ENCODE results near the gene CCDC167. TPM values are rescaled to one million over a fixed set of nuclear protein-coding genes. Genes with fewer than 3 reads are reported as not detected.

Gene CCDC167
- total RNA-seq, 8 experiments from 2014 or later, result 28.1 to 119 (median 89.7) TPM

DNA sequence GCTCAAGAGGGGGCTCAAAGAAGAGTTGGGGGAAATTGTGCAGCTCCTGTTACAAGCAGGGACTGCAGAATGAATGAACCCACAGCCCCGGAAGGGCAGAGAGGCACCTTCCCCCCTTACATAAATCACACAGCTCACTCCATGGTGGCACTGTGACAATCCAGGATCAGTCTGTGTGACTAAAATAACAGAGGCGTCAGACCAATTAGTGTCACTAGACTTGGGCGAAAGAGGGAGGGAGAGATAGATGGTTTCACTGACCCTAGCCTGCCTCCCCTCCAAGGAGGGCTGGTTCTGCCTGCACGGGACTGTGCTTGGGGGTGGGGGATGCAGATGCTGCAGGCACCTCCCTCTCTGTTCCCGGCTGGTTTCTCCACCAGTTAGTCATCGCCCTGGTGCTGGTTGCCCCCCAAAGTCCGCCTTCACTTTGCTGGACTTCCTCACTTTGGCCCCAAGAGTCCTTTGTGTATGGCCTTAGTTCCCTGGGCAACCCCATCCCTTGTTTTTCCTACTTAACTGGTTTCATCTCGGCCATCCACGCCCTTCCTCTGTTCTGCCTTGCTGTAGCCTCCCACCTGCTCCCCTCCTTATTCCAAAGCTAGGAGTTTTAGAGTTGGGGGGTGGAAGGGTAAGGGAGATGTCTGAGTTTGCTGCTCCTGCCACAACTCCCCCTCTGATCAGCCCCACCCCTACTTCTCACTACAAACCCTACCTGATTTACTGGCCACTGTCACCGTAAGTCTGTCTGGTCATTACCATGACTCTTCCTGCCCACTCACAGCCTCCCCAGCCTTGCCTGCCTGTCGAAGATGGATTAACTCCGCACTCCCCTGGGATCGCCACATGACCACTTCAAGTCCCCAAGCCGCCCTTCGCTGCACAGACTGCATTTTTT is 17.7 kb downstream of the CCDC167 start:
- Histone ChIP-seq H3K4me3 (no peak overlapping the region), H3K4me1 (replicated peaks in 1 of 2) (peaks cover 71 to 80% of the 10 kb centered on the region in 2 donors), H3K27ac (peak overlapping the region; percentile 73 to 80)
- in situ Hi-C loops (cut with MboI; ENCODE audit: low pct_unique_long_range_greater_than_20kb in 2 of 9, low sequenced_read_pairs in 9 of 9, unreplicated experiment in 9 of 9), result loop anchor here in 4 of 9 experiments (25.0 kb wide), 1 partner anchor 205 kb away; the partner anchor contains the start of gene MDGA1 (in 4 of the 4)
- 0 to 63% (median 0%) methylated on average over 1 to 10 of the region's 15 CpGs; no CpG with 5 or more reads in 3 of the 10 experiments for WGBS, 10 experiments
- ATAC-seq (replicated peaks in 6 of 8), result peak in 5 of 8 experiments; percentile 73 to 79 (median 78)

DNA sequence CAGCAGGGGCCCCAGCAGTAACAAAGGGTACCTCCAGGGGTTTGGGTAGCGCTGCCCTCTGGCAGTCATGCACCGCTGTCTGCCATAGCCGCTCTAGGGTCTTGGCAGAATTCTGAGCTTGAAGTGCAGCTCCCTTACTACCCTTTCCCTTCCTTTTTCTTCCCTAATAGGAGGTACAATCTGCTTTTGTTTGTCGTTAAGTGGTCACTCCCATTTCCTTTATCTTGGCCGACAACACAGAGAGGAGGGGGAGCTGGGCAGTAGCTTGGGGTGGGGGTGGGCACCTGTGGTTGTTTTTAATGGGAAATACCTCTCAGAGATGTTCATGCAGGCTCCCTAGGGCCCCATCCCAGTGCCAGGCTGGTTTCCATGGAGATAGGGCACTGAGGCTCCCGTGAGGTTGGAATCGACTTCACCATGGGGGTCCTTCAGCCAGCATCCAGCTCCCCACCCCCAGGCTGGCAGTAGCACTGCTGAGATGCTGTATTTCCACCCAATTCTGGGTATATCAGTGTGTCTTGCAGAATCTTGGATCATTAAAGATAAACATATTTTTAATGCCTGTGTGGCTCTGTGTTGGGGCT is 18.6 kb downstream of the CCDC167 start:
- in situ Hi-C loops (cut with MboI; ENCODE audit: low pct_unique_long_range_greater_than_20kb in 2 of 9, low sequenced_read_pairs in 9 of 9, unreplicated experiment in 9 of 9), result loop anchor here in 4 of 9 experiments (25.0 kb wide), 1 partner anchor 206 kb away; the partner anchor contains the start of gene MDGA1 (in 4 of the 4)

DNA sequence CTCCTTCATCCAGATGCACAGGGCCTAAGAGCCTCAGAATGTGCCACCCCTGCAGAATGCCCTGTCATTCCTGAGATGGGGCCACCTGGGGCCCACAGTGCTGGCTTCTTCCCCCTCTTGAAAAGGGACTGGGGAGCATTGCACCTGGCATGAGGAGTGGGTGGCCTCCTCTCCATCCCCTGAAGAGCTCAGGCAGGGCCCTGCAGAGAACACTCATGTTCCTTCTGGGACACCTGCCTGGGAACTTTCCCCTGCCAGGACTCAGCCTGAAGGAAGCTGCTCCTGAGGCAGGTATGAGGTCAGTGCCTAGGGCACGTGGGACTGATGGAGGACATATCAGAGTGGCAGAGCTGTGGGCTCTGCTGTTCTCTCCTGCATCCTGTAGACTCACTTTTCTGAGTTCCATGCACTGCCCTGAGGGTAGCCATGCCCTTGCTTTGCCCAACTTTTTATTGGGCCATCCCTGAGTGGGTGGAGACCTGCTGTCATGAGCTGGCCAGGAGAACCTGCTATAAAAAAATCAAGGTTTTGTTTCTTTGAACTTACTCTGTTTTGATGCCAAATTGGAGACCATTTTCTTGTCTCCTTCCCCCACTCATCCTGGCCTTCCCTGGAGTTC is 19.5 kb downstream of the CCDC167 start:
- no peak for ATAC-seq (replicated peaks in 6 of 8)

More for the DNA sequence above, 18.6 kb downstream of the CCDC167 start:
- ATAC-seq (replicated peaks in 6 of 8), result no peak
- Histone ChIP-seq H3K4me1 (replicated peaks in 1 of 2) (peaks cover 72 to 85% of the 10 kb centered on the region in 2 donors), H3K27ac (peak overlapping the region; percentile 63 to 80), H3K4me3 (no peak overlapping the region)
- 0 to 100% (median 43%) methylated on average over 1 to 4 of the region's 7 CpGs; no CpG with 5 or more reads in 3 of the 10 experiments for WGBS, 10 experiments

DNA sequence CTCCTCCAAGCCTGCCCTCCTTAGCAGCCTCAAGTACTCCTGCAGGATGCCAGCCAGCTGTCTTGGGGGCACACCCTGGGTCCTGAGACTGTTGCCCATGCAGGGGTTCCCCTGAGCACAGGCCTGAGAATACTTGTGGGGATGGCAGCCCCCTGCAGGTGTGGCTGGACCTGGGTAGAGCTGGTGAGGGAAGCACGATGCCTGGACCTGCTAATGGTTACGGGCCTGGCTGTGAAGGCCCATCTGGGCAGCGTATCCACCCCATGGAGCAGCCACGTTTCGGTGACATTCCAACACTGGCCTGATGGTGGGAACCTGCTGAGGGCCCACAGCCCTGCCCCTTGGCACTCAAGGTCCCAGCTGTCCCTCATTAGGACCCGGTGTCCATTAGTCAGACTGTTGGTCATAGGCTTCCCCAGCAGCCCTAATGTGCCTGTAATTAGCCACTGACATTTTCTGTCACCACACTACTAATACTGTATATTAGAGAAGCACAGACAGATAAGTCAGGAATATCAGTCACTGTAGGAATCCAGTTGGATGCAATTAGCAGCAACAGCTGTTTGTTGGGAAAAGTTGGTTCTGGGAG is 20.3 kb downstream of the CCDC167 start:
- no peak overlapping the region for H3K27ac ChIP-seq

More for the DNA sequence above, 19.5 kb downstream of the CCDC167 start:
- no peak overlapping the region for H3K4me3 ChIP-seq
- peaks cover 70 to 82% of the 10 kb centered on the region in 2 donors for H3K4me1 ChIP-seq (replicated peaks in 1 of 2)
- in situ Hi-C loops (cut with MboI; ENCODE audit: low pct_unique_long_range_greater_than_20kb in 2 of 9, low sequenced_read_pairs in 9 of 9, unreplicated experiment in 9 of 9), result loop anchor here in 4 of 9 experiments (25.0 kb wide), 1 partner anchor 207 kb away; the partner anchor contains the start of gene MDGA1 (in 4 of the 4)
- 86% methylated on average over 1 of the region's 1 CpG; no CpG with 5 or more reads in 8 of the 10 experiments for WGBS, 10 experiments
- H3K27ac ChIP-seq, result peak overlapping the region; percentile 63 to 80

DNA sequence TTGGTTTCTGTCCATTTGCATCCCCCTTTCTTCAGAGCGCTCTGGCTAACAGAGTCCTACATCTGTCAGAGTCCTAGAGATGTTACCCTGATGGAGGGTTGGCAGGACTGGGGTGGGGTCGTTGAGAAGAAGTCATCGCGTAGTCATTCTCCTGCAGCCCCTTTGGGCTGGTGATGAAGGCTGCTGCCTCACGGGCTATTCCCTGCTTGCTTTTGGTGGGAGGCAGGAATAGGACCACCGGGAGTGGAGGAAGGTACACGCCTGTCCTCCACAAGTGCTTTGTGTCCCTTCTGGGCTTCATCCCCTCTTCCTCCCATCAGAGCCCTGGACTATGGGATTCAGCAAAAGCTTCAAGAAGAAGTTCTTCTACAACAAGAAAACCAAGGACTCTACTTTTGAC is 20.9 kb downstream of the CCDC167 start:
- WGBS, 10 experiments, result 76 to 100% (median 97%) methylated on average over 2 to 7 of the region's 7 CpGs; no CpG with 5 or more reads in 6 of the 10 experiments
- Histone ChIP-seq H3K4me1 (replicated peaks in 1 of 2) (peaks cover 56 to 68% of the 10 kb centered on the region in 2 donors), H3K27ac (no peak overlapping the region), H3K4me3 (no peak overlapping the region)
- in situ Hi-C loops (cut with MboI; ENCODE audit: low pct_unique_long_range_greater_than_20kb in 2 of 9, low sequenced_read_pairs in 9 of 9, unreplicated experiment in 9 of 9), result loop anchor here in 4 of 9 experiments (25.0 kb wide), 1 partner anchor 208 kb away; the partner anchor contains the start of gene MDGA1 (in 4 of the 4)
- no peak for ATAC-seq (replicated peaks in 6 of 8)

More for the DNA sequence above, 20.3 kb downstream of the CCDC167 start:
- no peak overlapping the region for H3K4me3 ChIP-seq
- ATAC-seq (replicated peaks in 6 of 8), result no peak
- H3K4me1 ChIP-seq (replicated peaks in 1 of 2), result peaks cover 61 to 74% of the 10 kb centered on the region in 2 donors
- in situ Hi-C loops (cut with MboI; ENCODE audit: low pct_unique_long_range_greater_than_20kb in 2 of 9, low sequenced_read_pairs in 9 of 9, unreplicated experiment in 9 of 9), result loop anchor here in 4 of 9 experiments (25.0 kb wide), 1 partner anchor 208 kb away; the partner anchor contains the start of gene MDGA1 (in 4 of the 4)
- 90 to 100% (median 100%) methylated on average over 1 to 4 of the region's 6 CpGs; no CpG with 5 or more reads in 5 of the 10 experiments for WGBS, 10 experiments

DNA sequence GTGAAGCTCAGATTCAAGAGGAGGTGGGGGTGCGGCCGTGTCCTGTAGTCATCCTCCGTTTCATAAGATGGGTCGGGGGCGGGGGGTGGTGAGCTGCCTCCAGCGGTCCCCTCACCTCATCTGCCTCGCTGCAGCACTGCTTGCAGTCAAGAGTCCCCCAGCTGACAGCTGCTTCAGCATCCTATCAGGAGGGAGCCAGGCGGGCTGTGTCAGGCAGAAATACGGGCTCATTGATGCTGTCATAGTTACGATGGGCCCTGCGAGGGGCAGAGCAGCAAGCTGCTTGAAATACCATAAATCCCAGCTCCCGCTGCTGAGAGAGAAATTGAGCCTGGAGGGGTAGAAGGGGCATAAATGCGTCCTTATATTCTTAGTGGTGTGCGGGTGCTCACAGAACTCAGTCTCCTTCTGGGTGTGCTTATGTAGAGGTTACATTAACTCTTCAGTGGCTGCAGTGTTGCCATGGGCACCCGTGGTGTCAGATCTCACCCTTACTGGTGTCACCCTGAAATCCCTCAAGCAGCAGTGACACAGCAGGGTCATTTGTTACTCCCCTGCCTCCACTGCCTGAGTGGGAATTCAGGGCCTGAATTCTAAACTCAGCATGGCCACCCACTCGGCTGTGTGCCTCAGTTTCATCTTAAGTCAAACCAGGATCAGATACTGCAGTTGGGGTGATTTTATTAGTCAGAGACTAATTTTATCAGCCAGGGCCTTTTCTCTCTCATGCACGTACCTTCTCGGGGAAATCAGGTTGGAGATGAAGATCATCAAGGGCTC is 21.8 kb downstream of the CCDC167 start:
- Histone ChIP-seq H3K4me1 (replicated peaks in 1 of 2) (peaks cover 46 to 59% of the 10 kb centered on the region in 2 donors), H3K4me3 (no peak overlapping the region), H3K27ac (peak overlapping the region; percentile 73 to 83)
- peak in 5 of 8 experiments; percentile 24 to 45 (median 33) for ATAC-seq (replicated peaks in 6 of 8)
- WGBS, 10 experiments, result 40 to 100% (median 55%) methylated on average over 1 to 5 of the region's 18 CpGs; no CpG with 5 or more reads in 2 of the 10 experiments
- in situ Hi-C loops (cut with MboI; ENCODE audit: low pct_unique_long_range_greater_than_20kb in 2 of 9, low sequenced_read_pairs in 9 of 9, unreplicated experiment in 9 of 9), result loop anchor here in 4 of 9 experiments (25.0 kb wide), 1 partner anchor 209 kb away; the partner anchor contains the start of gene MDGA1 (in 4 of the 4)

DNA sequence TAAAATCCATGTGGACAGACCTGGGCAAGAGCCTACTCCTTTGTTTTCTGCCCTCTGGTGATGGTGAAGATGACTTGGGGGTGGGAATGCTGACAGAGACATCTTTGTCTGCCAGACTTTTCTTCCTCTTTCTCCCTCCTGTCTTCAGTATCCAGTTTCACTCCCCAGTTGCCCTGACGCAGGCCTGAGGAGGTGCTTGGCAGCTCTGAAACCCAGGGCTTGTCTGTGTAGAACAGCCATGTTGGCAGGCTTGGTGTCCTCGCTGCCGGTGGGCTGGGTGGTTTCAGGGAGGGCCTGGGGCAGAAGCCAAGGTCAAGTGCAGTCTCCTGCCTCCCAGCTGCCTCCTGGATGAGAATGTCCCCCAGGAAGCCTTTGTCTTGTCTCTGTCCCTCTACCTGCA is 22.5 kb downstream of the CCDC167 start:
- Histone ChIP-seq H3K4me3 (no peak overlapping the region), H3K27ac (peak overlapping the region; percentile 72 to 83), H3K4me1 (replicated peaks in 1 of 2) (peaks cover 40 to 52% of the 10 kb centered on the region in 2 donors)
- no peak for ATAC-seq (replicated peaks in 6 of 8)
- 10 to 100% (median 100%) methylated on average over 1 to 2 of the region's 3 CpGs; no CpG with 5 or more reads in 5 of the 10 experiments for WGBS, 10 experiments
- in situ Hi-C loops (cut with MboI; ENCODE audit: low pct_unique_long_range_greater_than_20kb in 2 of 9, low sequenced_read_pairs in 9 of 9, unreplicated experiment in 9 of 9), result loop anchor here in 4 of 9 experiments (25.0 kb wide), 1 partner anchor 210 kb away; the partner anchor contains the start of gene MDGA1 (in 4 of the 4)

DNA sequence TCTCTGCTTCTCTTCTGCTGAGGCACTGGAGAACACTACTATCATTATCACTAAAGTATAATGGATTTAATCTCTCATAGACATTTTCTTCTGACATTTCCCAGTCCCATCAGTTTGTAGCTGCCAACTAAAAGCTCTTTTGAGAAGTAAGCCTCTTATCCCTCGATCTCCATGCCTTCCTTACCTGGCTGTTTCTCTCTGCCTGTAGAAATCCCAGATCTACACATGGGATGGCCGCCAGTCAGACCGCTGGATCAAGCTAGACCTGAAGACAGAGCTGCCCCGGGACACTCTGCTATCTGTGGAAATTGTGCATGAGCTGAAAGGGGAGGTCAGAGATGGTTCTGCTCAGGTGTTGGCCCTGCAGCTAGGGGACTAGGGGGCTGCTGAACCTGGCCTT is 25.4 kb downstream of the CCDC167 start:
- in situ Hi-C loops (cut with MboI; ENCODE audit: low pct_unique_long_range_greater_than_20kb in 2 of 9, low sequenced_read_pairs in 9 of 9, unreplicated experiment in 9 of 9), result loop anchor here in 1 of 9 experiments (25.0 kb wide), 1 partner anchor 213 kb away; the partner anchor contains the start of gene MDGA1
- WGBS, 10 experiments, result 67 to 100% (median 87%) methylated on average over 1 to 2 of the region's 4 CpGs; no CpG with 5 or more reads in 4 of the 10 experiments
- Histone ChIP-seq H3K4me3 (no peak overlapping the region), H3K27ac (no peak overlapping the region), H3K4me1 (replicated peaks in 1 of 2) (peaks cover 14 to 25% of the 10 kb centered on the region in 2 donors)
- ATAC-seq (replicated peaks in 6 of 8), result no peak

DNA sequence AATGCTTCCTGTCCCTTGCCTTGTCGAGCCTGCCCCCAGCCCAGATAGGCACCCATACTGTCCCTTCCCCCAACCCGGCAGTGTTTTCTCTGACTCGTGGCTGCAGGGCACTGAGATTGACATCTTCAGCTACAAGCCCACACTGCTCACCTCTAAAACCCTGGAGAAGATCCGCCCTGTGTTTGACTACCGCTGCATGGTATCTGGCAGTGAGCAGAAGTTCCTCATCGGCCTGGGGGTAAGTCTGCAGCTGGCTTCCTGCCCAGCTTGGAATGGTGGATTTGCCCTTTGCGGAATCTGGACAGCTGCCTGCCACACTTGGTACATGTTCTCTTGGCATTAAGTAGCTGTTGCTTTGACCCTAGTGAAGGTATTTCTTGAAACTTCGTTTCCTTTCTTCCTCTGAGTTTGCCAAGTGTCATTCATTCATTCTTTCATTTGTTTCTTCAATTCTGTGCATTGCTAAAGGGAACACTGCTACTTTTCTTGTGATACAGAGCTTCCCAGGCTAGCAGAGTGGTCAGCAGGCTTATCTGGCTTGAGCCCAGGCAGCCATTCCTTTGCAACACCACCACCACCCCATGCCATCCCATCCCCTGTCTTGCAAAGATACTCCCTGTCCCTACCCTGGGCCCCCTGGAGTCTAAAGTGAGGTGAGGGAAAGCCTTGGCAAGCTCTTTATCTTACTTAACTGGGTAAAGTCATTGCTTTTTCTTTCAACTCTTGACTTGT is 26.2 kb downstream of the CCDC167 start:
- ATAC-seq (replicated peaks in 6 of 8), result peak in 2 of 8 experiments; percentile 78
- in situ Hi-C loops (cut with MboI; ENCODE audit: low pct_unique_long_range_greater_than_20kb in 2 of 9, low sequenced_read_pairs in 9 of 9, unreplicated experiment in 9 of 9), result loop anchor here in 1 of 9 experiments (25.0 kb wide), 1 partner anchor 214 kb away; the partner anchor contains the start of gene MDGA1
- Histone ChIP-seq H3K4me3 (no peak overlapping the region), H3K27ac (no peak overlapping the region), H3K4me1 (replicated peaks in 1 of 2) (peaks cover 14 to 21% of the 10 kb centered on the region in 2 donors)
- WGBS, 10 experiments, result 58 to 96% (median 74%) methylated on average over 1 to 6 of the region's 8 CpGs; no CpG with 5 or more reads in 3 of the 10 experiments

DNA sequence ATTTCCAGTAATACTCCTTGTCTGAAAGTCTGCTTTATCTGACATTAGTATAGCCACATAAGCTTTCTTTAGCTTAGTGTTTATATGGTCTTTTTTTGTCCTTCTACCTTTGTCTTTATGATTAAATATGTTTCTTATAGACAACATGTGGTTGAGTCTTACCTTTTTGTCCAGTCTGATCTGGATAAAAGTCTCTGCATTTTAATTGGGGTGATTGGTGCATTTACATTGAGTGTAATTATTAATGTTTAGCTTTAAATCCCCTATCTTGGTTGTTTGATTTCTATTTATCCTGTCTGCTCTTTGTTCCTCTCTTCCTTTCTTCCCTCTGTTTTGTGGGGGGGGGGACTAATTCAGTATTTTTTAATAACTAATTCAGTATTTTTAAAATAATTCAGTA is 32.0 kb downstream of the CCDC167 start:
- in situ Hi-C loops (cut with MboI; ENCODE audit: low pct_unique_long_range_greater_than_20kb in 2 of 9, low sequenced_read_pairs in 9 of 9, unreplicated experiment in 9 of 9), result loop anchor here in 1 of 9 experiments (25.0 kb wide), 1 partner anchor 220 kb away; the partner anchor contains the start of gene MDGA1
- no peaks in the 10 kb centered on the region for H3K4me1 ChIP-seq (replicated peaks in 1 of 2)
- ATAC-seq (replicated peaks in 6 of 8), result no peak
- H3K27ac ChIP-seq, result no peak overlapping the region
- H3K4me3 ChIP-seq, result no peak overlapping the region

DNA sequence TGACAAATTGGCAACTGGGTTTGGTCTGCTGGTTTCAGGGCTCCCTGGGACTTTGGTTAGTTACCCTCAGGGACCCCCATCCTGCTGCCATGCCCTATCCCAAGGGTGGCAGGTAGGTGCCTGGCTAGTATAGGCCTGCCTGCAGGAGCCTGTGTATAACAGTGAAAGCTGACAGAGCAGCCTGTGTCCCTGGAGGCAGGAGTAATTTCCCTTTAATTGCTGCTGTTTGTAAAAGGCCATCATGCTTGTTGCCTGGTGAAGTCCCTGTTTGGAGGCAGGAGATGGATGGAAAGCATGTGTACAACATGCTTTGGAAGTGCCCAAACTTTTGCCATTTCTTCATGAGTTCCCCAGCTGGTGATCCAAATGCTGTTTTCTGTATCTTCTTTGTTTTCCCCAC is 36.6 kb downstream of the CCDC167 start:
- no peak overlapping the region for H3K27ac ChIP-seq
- H3K4me1 ChIP-seq (replicated peaks in 1 of 2), result no peaks in the 10 kb centered on the region
- no peak overlapping the region for H3K4me3 ChIP-seq
- peak in 2 of 8 experiments; percentile 29 to 82 for ATAC-seq (replicated peaks in 6 of 8)
- in situ Hi-C loops (cut with MboI; ENCODE audit: low pct_unique_long_range_greater_than_20kb in 2 of 9, low sequenced_read_pairs in 9 of 9, unreplicated experiment in 9 of 9), result loop anchor here in 1 of 9 experiments (25.0 kb wide), 1 partner anchor 224 kb away; the partner anchor contains the start of gene MDGA1

All from motor neuron (in vitro differentiated cells).